Measurements from ENCODE around the gene INSL3.
A peak's percentile ranks its signal among the peaks of the same experiment; 100 is the strongest.
"Not testable (repeated sequence)": the region's sequence is repeated elsewhere in the genome, so short reads cannot be mapped to it uniquely, and the experiment has no call there.

INSL3 gene

GRCh38 chr19:17790059-17790780 is 31.1 kb downstream of the INSL3 start:
- no peak for DNase-seq (ENCODE audit: low read depth in 4 of 4, low spot score in 1 of 4)

GRCh38 chr19:17788632-17789031 is 32.7 kb downstream of the INSL3 start:
- no peak for DNase-seq (ENCODE audit: low read depth in 4 of 4, low spot score in 1 of 4)

GRCh38 chr19:17787274-17787913 is 33.9 kb downstream of the INSL3 start:
- DNase-seq (ENCODE audit: low read depth in 4 of 4, low spot score in 1 of 4) = no peak

- peak; percentile 58 to 66 (median 59) for DNase-seq (ENCODE audit: low read depth in 4 of 4, low spot score in 1 of 4)
Observed at GRCh38 chr19:17784201-17785008, 36.9 kb downstream of the INSL3 start.

DNA sequence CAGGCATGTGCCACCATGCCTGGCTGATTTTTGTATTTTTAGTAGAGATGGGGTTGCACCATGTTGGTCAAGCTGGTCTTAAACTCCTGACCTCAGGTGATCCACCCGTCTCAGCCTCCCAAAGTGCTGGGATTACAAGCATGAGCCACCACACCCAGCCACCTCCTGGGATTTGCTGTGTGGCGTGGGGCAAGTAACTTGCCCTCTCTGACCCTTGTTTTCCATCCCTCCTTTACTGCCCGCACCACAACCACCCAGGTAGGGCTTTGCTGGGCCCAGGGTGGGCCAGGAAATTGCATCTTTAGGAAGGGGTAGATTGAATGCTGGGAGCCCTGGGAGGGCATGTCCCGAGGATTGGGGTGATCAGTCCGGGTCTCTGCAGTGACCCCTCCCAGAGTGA is 37.6 kb downstream of the INSL3 start:
- not testable (repeated sequence) for DNase-seq (ENCODE audit: low read depth in 4 of 4, low spot score in 1 of 4)

GRCh38 chr19:17780781-17781180 is 40.5 kb downstream of the INSL3 start:
- DNase-seq (ENCODE audit: low read depth in 4 of 4, low spot score in 1 of 4) = no peak

- DNase-seq (ENCODE audit: low read depth in 4 of 4, low spot score in 1 of 4) = no peak
Observed at GRCh38 chr19:17778968-17779929, 42.1 kb downstream of the INSL3 start.

DNA sequence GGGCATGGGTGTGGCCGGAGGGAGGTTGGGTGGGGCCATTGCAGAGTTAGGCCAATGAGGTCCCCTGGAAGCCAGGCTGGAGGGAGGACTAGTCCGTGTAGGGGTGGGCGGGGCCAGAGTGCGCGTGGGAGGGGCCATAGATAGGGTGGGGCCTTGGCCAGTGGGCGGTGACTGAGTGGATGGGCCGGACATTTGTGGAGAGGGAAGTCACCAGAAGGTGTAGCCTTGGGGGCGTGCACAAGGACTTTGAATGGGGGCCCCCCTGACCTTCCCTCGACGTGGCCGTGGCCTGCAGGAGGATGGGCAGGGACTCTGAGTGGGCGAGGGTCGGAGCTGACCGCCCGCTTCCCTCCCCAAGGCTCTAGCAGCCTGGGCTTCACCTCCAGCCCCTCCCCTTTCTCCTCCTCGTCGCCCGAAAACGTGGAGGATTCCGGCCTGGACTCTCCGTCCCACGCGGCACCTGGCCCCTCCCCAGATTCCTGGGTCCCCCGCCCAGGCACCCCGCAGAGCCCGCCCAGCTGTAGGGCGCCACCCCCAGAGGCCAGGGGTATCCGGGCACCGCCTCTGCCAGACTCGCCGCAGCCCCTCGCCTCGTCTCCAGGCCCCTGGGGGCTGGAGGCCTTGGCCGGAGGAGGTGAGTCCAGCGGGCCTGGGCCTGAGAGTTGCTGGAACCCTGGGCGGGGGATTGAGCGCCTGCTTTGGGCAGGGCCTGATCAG is 42.9 kb downstream of the INSL3 start:
- DNase-seq (ENCODE audit: low read depth in 4 of 4, low spot score in 1 of 4) = peak in 3 of 4 experiments; percentile 28 to 48 (median 31)

DNA sequence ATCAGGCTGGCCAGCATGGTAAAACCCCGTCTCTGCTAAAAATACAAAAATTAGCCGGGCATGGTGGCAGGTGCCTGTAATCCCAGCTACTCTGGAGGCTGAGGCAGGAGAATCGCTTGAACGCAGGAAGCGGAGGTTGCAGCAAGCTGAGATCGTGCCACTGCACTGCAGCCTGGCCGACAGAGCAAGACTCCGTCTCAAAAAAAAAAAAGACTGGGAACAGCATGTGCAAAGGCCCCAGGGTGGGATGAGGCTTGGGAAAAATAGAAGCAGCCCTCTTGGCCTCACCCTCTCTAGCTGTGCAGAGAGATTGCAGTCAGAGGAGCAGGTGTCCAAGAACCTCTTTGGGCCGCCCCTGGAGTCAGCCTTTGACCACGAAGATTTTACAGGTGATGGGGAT is 43.5 kb downstream of the INSL3 start:
- not testable (repeated sequence) for DNase-seq (ENCODE audit: low read depth in 4 of 4, low spot score in 1 of 4)

- DNase-seq (ENCODE audit: low read depth in 4 of 4, low spot score in 1 of 4) = no peak
Observed at GRCh38 chr19:17775991-17776803, 45.1 kb downstream of the INSL3 start.

- peak in 1 of 4 experiments; percentile 35 for DNase-seq (ENCODE audit: low read depth in 4 of 4, low spot score in 1 of 4)
Observed at GRCh38 chr19:17775245-17775927, 45.9 kb downstream of the INSL3 start.

GRCh38 chr19:17772172-17772571 is 49.1 kb downstream of the INSL3 start:
- no peak for DNase-seq (ENCODE audit: low read depth in 4 of 4, low spot score in 1 of 4)

GRCh38 chr19:17770613-17771012 is 50.7 kb downstream of the INSL3 start:
- DNase-seq (ENCODE audit: low read depth in 4 of 4, low spot score in 1 of 4) = no peak

GRCh38 chr19:17767559-17767958 is 53.8 kb downstream of the INSL3 start:
- DNase-seq (ENCODE audit: low read depth in 4 of 4, low spot score in 1 of 4) = no peak

GRCh38 chr19:17766543-17767131 is 54.7 kb downstream of the INSL3 start:
- DNase-seq (ENCODE audit: low read depth in 4 of 4, low spot score in 1 of 4) = no peak

Measured in stimulated activated CD4-positive, alpha-beta T cell treated with anti-CD3 and anti-CD28 coated beads, Interleukin-1b, Interleukin-23, amount 100 ng/mL, for 24 hours (primary cell).